ENCODE data around the gene GMEB2.
A peak's percentile ranks its signal among the peaks of the same experiment; 100 is the strongest.

The GMEB2 gene

DNA sequence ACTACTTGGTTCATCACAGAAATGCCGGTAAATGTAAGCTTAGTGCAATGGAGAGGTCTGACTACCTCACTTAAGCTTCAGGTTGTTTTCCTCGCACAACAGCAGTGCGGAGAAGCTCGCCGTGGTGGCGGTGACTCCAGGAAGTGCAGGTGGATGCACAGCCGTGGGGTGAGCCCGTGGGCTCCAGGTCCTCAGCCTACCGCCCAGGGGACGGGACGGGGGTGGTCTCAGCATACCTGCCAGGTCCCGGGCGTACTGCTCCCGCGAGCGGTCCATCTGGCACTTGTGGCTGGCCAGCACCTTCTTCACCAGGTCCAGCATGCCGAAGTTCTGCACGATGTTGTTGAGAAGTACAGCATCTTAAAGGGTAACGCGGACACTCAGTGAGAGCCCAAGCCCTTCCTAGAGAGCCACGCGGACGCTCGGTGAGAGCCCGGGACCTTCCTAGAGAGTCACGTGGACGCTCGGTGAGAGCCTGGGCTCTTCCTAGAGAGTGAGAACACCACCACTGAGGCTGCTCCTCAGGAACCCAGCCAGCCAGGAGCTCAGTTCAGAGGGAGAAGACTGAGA is 35.0 kb downstream of the GMEB2 start:
- TF ChIP-seq, protein P1, sequence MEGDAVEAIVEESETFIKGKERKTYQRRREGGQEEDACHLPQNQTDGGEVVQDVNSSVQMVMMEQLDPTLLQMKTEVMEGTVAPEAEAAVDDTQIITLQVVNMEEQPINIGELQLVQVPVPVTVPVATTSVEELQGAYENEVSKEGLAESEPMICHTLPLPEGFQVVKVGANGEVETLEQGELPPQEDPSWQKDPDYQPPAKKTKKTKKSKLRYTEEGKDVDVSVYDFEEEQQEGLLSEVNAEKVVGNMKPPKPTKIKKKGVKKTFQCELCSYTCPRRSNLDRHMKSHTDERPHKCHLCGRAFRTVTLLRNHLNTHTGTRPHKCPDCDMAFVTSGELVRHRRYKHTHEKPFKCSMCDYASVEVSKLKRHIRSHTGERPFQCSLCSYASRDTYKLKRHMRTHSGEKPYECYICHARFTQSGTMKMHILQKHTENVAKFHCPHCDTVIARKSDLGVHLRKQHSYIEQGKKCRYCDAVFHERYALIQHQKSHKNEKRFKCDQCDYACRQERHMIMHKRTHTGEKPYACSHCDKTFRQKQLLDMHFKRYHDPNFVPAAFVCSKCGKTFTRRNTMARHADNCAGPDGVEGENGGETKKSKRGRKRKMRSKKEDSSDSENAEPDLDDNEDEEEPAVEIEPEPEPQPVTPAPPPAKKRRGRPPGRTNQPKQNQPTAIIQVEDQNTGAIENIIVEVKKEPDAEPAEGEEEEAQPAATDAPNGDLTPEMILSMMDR (conservative IDR thresholded peaks at IDR 0.05): no peak
- H3K27ac ChIP-seq: peak overlapping the region; percentile 95

DNA sequence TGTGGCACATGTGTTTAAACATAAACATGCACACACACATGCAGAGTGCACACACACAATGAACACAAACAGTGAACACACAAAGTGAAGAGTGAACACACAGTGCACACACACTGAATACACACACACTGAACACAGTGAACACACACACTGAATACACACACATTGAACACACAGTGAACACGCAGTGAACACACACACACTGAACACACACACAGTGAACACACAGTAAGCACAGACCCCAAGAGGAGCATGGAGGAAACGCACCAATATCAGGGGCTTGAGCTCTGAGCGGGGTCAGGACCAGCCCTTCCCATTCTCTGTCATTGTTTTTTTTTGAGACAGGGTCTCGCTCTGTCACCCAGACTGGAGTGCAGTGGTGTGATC is 35.8 kb downstream of the GMEB2 start:
- TF ChIP-seq, protein P1 (conservative IDR thresholded peaks at IDR 0.05): no peak
- peak overlapping the region; percentile 95 for H3K27ac ChIP-seq

DNA sequence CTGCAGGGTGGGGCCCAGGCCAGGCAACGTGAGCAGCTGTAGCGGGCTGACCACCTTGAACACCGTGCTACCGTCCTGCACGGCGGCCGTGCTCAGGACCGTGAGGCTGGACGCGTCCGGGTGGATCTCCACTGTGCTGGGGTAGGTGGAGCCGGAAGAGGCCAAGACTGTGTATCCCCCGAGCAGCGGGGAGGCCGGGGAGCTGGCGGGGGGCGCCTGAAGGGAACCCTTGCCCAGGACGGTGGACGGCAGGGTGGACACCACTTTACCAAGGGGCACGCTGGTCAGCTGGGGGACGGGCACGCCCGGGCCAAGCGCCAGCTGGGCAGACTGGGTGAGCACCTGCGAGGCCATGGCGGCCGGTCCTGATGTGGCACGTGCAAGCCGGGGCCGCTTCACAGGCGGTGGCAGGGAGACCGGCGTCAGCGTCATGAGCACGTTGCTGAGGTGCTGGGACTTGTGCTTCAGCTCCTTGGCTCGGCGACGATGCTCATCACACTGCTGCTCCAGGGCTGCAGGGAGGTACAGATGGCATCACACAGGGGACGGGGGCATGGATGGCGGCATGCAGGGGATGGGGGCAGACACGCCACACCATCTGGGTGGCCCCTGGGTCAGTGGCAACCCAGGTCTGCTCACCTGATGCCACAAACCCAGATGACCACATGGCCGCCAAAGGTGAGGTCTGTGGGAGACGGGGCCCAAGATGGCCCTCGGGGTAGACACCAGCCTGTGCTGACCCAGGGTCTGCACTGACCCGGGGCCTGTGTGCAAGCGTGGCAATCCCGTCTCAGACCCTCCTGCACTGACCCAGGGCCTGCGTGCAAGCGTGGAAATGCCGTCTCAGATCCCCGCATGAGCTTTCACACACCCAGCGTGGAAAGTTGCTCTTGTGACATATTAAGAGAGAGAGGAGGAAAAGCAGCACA is 36.4 kb downstream of the GMEB2 start:
- peak overlapping the region; percentile 95 for H3K27ac ChIP-seq
- TF ChIP-seq, protein P1 (conservative IDR thresholded peaks at IDR 0.05): no peak

DNA sequence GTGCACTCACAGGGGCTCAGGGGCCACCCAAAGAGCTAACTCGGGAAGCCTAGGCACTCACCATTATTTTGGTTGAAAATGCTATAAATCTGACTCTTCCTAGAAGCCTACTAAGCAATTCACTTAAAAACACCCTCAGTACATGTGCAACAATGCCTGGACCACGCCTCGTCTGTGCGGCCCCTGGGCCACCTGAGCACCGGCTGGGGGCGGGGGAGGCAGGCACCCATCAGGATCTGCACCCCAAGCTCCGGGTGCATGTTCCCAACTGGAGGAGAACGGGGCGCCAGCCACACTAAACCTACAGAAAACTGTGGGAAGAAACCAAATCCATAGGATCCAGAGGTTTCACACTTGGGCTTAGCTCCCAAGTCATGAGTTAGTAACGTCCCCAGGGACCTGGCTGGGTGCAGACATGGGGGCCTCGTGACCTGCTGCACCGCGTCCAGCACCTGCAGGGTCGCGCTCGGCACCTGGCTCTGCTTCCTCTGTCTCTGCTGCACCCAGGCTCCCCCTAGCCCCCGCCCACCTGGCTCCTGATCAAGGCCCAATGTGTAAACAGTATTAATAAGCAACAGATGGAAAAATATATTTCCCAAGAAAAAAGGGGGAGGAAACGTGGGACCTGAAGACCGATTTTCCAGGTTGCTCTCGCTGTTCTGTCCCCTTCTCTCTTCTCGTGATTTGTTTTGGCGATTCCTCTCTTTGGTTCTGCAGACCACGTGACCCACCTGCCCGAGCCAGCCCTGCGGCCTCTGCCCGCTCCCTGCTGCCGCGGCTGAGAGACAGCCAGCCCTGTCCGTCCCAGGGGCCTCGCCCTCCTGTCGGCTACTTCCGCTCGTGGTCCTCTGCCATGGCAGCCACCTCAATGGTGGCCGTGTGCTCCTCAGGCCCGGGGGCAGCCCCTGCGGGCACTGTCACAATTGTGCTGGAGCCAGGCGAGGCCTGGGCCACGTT is 37.4 kb downstream of the GMEB2 start:
- H3K27ac ChIP-seq: peak overlapping the region; percentile 95
- TF ChIP-seq, protein P1 (conservative IDR thresholded peaks at IDR 0.05): no peak

DNA sequence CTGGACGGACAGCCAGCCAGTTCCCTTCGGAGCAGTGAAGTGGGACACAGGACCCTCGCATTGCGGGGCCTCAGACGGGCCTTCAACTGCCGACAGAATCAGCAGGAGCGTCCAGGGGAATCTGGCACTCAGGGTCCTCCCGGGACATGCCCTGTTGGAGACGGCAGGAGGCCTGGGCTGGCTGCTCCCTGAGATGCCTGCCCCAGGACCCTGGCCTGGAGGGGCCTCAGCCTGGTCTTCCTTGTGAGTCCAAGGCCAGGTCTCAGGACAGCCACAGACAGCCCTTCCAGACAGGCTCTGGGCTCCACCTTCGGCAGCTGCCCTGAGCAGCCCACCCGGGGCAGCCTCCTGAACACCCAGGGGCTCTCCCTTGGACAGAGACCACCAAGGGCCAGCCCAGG is 38.3 kb downstream of the GMEB2 start:
- H3K27ac ChIP-seq: peak overlapping the region; percentile 95

DNA sequence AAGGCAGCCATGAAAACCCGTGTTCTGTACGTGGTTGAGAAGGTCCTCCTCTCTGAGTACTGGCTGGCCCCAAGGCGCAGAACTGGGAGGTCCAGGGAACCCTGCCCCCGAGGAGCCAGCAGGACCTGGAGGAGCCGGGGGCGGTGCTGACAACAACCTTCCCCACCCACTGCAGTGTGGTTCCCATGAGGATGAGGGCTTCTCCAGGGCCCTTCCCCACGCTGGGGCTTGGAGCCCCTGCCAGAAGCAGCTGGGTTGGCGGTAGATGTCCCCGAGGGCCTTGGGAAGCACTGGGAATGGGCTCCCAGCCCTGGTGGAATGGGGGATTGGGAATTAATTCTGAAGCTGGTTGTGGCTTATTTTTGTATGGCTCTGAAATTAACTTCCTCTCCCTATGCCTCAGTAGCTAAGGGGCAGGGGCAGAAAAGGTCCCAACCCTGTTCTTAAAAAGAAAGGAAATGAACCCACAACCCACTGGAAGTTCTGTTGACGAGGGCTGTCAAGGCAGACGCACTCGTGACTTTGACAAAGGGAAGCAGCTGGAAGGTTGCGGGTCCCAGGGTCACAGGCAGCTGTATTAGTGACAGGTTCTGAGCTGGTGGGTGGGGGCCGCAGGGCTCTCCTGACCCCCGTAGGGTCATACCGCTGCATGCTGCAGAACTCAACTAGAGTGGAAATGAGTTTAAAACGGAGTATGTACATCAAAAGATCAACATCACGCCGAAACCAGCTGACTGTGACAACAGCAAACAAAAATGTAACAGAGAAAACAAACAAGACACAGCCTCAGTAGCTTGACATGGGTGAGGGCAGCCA is 38.9 kb downstream of the GMEB2 start:
- peak overlapping the region; percentile 95 for H3K27ac ChIP-seq
- TF ChIP-seq, protein P1 (conservative IDR thresholded peaks at IDR 0.05): no peak

More for the DNA sequence above, 38.3 kb downstream of the GMEB2 start:
- TF ChIP-seq, protein P1 (conservative IDR thresholded peaks at IDR 0.05): no peak
